K562 (cell line): ENCODE measurements around the gene VPS33B. TPM values are rescaled to one million over a fixed set of nuclear protein-coding genes. Genes with fewer than 3 reads are reported as not detected.
A peak's percentile ranks its signal among the peaks of the same experiment; 100 is the strongest.

Experiments used
- BCOR ChIP-seq: fragments of 450-650 bp; IDR thresholded peaks from 2 replicates; pipeline ENCODE4 v1.6.1; 2016
- CREM ChIP-seq: IDR thresholded peaks from 2 replicates; pipeline ENCODE4 v1.6.1; 2014; ENCODE audit warnings: antibody characterized with exemption, low read depth
- DDX20 ChIP-seq: fragments of 450-650 bp; IDR thresholded peaks from 2 replicates; pipeline ENCODE4 v1.6.1; 2016; ENCODE audit warnings: missing genetic modification characterization, low read depth, mild to moderate bottlenecking, missing compliant biosample characterization, moderate library complexity
- FOXA1 ChIP-seq: fragments of 450-650 bp; IDR thresholded peaks from 2 replicates; pipeline ENCODE4 v1.6.1; 2016; ENCODE audit warnings: mild to moderate bottlenecking, borderline replicate concordance
- HNRNPLL ChIP-seq: fragments of 200-400 bp; formaldehyde crosslinking; IDR thresholded peaks from 2 replicates; pipeline ENCODE4 v1.6.1; 2017; ENCODE audit warnings: low read length, low read depth, mild to moderate bottlenecking; ENCODE audit not compliant: poor library complexity, severe bottlenecking
- HSF4 ChIP-seq: fragments of 250-450 bp; sonication (Bioruptor Pico); IDR thresholded peaks from 2 replicates; pipeline ENCODE4 v2.1.2; 2022; ENCODE audit warnings: mild to moderate bottlenecking, moderate library complexity, borderline replicate concordance
- MBD2 ChIP-seq: sonication (generic); IDR thresholded peaks from 2 replicates; pipeline ENCODE4 v1.6.1; 2016; ENCODE audit warnings: low read depth, borderline replicate concordance
- MYC ChIP-seq, 2 experiments: fragments of 250-450 bp in 1 of 2; sonication (Bioruptor Pico) in 1 of 2; IDR thresholded peaks; 2 replicates each; pipeline versions ENCODE4 v1.5.1 to v1.6.1; 2012 to 2021; ENCODE audit warnings: low read depth in 2 of 2, borderline replicate concordance in 1 of 2, improper control_type of control experiment in 1 of 2, low read length in 1 of 2, mild to moderate bottlenecking in 1 of 2, moderate library complexity in 1 of 2
- PATZ1 ChIP-seq: fragments of 250-450 bp; sonication (Bioruptor Pico); IDR thresholded peaks from 2 replicates; pipeline ENCODE4 v1.5.0; 2020; ENCODE audit warnings: mild to moderate bottlenecking, borderline replicate concordance
- RBBP5 ChIP-seq: fragments of 200-600 bp; sonication (generic); IDR thresholded peaks from 2 replicates; pipeline ENCODE4 v1.6.1; 2012; ENCODE audit warnings: borderline replicate concordance, mild to moderate bottlenecking, low read length, control low read depth, inconsistent platforms; ENCODE audit not compliant: insufficient read depth, poor library complexity, severe bottlenecking
- SP2 ChIP-seq: IDR thresholded peaks from 2 replicates; pipeline ENCODE4 v1.6.1; 2011; ENCODE audit warnings: mild to moderate bottlenecking, low read depth, low read length, moderate library complexity; ENCODE audit not compliant: poor library complexity, severe bottlenecking; ENCODE audit errors: extremely low read depth
- SRSF1 ChIP-seq: fragments of 200-400 bp; formaldehyde crosslinking; IDR thresholded peaks from 2 replicates; pipeline ENCODE4 v1.6.1; 2017; ENCODE audit warnings: mild to moderate bottlenecking, low read depth, low read length, moderate library complexity
- ZBTB33 ChIP-seq: sonication (generic); formaldehyde crosslinking; IDR thresholded peaks from 2 replicates; pipeline ENCODE4 v1.8.1; 2023; ENCODE audit warnings: mild to moderate bottlenecking, missing genetic modification reagents
- ZNF57 ChIP-seq: fragments of 450-650 bp; formaldehyde crosslinking; IDR thresholded peaks from 2 replicates; pipeline ENCODE4 v1.4.0; 2020; ENCODE audit warnings: mild to moderate bottlenecking, moderate library complexity
- ZNF696 ChIP-seq: fragments of 250-450 bp; sonication (Bioruptor Pico); conservative IDR thresholded peaks from 2 replicates; pipeline ENCODE4 v1.4.0; 2020; ENCODE audit warnings: mild to moderate bottlenecking, moderate library complexity
- polyA plus RNA-seq, 8 experiments: library from polyadenylated mRNA; depleted of rRNA in 4 of 8; stranded (reverse) in 5 of 8; unstranded in 3 of 8; fragments of >200 nt; fragmentation: Nextera tagmentation in 2 of 8; fragmentation: Illumina TruSeq in 1 of 8; extraction: Ambion mirVana in 2 of 8; extraction: Trizol in 1 of 8; gene quantifications; 2 replicates each; pipeline versions ENCODE4 v1.2.1 to v1.2.3, GENCODE V29; 2011 to 2014; ENCODE audit warnings: inconsistent platforms in 1 of 8, missing spikeins in 1 of 8
- total RNA-seq, 7 experiments: library from RNA; depleted of rRNA in 6 of 7; stranded (reverse); fragments of >200 nt in 6 of 7; fragmentation: Illumina TruSeq in 2 of 7; extraction: Trizol in 2 of 7; gene quantifications; 2 replicates each; pipeline versions ENCODE4 v1.2.1 to v1.2.3, GENCODE V29; 2011 to 2021; ENCODE audit warnings: low replicate concordance in 1 of 7
- TF ChIP-seq, protein P1 (sequence below), 2 experiments: IDR thresholded peaks; 2 replicates each; pipeline ENCODE4 v1.6.1; 2012; ENCODE audit warnings: improper control_type of control experiment in 2 of 2, low read depth in 2 of 2, low read length in 2 of 2, borderline replicate concordance in 1 of 2

The VPS33B gene
- total and polyA plus RNA-seq, 9 of the 15 experiments (the other 6 are each of a cell fraction or from before 2014, with no cell fraction given), result 9.4 to 25.5 (median 14.8) TPM

DNA sequence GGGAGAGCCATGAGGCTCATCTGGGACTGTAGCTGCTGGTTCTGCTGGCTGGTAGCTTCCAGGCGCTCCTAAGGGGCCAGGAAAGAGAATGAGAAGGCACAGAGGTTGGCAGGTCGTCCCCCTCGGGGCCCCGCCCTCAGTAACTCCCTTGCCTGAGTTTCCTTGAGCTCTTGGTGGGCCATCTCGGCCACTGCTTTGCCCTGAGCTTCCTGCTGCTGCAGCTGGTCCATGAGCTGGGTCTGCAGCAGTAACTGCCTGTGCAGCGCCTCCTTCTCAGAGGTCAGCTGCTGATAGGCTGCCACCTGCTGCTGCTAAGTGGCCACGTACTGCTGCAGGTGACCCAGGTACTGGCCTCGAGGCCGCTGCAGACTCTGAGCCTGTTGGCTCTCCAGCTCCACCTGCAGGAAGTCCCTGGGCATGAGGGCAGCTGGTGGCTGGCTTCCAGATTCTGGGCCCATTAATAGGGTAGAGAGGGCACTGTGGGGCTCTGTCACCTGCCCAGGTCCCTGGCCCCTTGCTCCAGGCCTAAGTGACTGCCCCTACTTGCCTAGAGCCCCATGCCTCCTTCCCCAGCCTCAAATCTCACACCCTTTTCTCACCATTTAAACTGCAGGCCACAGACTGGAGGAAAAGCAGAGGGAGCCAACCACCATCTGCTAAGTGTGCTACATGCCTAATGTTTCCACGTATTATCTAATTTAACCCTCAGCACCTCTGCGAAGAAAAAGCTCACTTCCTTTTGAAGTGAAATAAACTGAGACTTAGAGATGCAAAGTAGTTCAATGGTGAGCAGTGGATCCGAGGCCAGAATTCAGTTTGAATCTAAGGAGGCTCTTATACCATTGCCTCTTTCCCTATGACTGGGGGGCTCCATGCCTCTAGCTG lies 10.8 kb upstream of the VPS33B start (continued):
- TF ChIP-seq HNRNPLL (no peak), ZNF696 (CRISPR knock-in tag) (no peak), DDX20 (tag) (no peak), PATZ1 (CRISPR knock-in tag) (no peak), CREM (peak; percentile 50), BCOR (no peak), MBD2 (no peak), ZNF57 (0 out of 2 replicates have a peak, but pooled peaks have one; percentile 42), SRSF1 (no peak), ZBTB33 (peak; percentile 74), RBBP5 (no peak), SP2 (no peak), MYC (IDR thresholded peaks at IDR 0.05; ENCODE audit: low read depth, low read length) (peak; percentile 72; the same call in 1 of the 2 replicates), MYC (CRISPR knock-in tag; IDR thresholded peaks at IDR 0.05; ENCODE audit: borderline replicate concordance, low read depth) (no peak), HSF4 (CRISPR knock-in tag) (no peak), FOXA1 (no peak)
- TF ChIP-seq, protein P1, sequence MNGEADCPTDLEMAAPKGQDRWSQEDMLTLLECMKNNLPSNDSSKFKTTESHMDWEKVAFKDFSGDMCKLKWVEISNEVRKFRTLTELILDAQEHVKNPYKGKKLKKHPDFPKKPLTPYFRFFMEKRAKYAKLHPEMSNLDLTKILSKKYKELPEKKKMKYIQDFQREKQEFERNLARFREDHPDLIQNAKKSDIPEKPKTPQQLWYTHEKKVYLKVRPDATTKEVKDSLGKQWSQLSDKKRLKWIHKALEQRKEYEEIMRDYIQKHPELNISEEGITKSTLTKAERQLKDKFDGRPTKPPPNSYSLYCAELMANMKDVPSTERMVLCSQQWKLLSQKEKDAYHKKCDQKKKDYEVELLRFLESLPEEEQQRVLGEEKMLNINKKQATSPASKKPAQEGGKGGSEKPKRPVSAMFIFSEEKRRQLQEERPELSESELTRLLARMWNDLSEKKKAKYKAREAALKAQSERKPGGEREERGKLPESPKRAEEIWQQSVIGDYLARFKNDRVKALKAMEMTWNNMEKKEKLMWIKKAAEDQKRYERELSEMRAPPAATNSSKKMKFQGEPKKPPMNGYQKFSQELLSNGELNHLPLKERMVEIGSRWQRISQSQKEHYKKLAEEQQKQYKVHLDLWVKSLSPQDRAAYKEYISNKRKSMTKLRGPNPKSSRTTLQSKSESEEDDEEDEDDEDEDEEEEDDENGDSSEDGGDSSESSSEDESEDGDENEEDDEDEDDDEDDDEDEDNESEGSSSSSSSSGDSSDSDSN (IDR thresholded peaks at IDR 0.05; ENCODE audit: borderline replicate concordance in 1 of 2, low read depth in 2 of 2, low read length in 2 of 2), result no peak
